Endothelial cell of umbilical vein (primary cell): ENCODE data around the gene PFKL. TPM values are rescaled to one million over a fixed set of nuclear protein-coding genes. Genes with fewer than 3 reads are reported as not detected.

Experiments
- BruUV-seq: library from RNA; stranded (reverse); fragments of 400-500 nt; replicated peaks from 2 replicates; lab custom pipeline; 2021; lab: Mats Ljungman, UMichigan
- CTCF ChIA-PET: fragments of 300-600, 350-600 bp; sonication (Branson Sonifier 250); formaldehyde crosslinking; loops from one replicate; lab custom pipeline; 2021; ENCODE audit warnings: antibody characterized with exemption, inconsistent platforms; lab: Charles Lee
- POLR2A ChIA-PET: fragments of 300-600, 350-600 bp; sonication (Branson Sonifier 250); formaldehyde crosslinking; loops from one replicate; lab custom pipeline; 2021; ENCODE audit warnings: antibody characterized with exemption, inconsistent platforms; lab: Charles Lee
- DNase-seq: peaks from one replicate; pipeline ENCODE4 v3.0.0-alpha.2; 2011; ENCODE audit warnings: low read depth, low spot score
- FAIRE-seq: peaks from 2 replicates; lab custom pipeline; 2011; peaks lifted over from hg19 to GRCh38; lab: Jason Lieb, UNC
- H2AFZ ChIP-seq: 2 replicates; pipeline ENCODE4 v1.6.0; 2012; ENCODE audit warnings: low read depth, low read length, control low read depth, inconsistent platforms
- H3K27ac ChIP-seq: 2 replicates; pipeline ENCODE4 v1.5.1; 2011; ENCODE audit warnings: low read depth, mild to moderate bottlenecking, control low read depth, low read length, moderate library complexity; ENCODE audit not compliant: insufficient read depth
- H3K27me3 ChIP-seq, 2 experiments: 2 replicates each; pipeline versions ENCODE4 v1.6.0 to v1.6.1; 2011; ENCODE audit warnings: low read length in 2 of 2, mixed read lengths in 1 of 2; ENCODE audit not compliant: control insufficient read depth in 2 of 2, insufficient read depth in 2 of 2
- H3K36me3 ChIP-seq, 2 experiments: 2 replicates in 1 of 2; 3 replicates in 1 of 2; pipeline ENCODE4 v1.5.1; 2011; ENCODE audit warnings: low read length in 2 of 2, mild to moderate bottlenecking in 1 of 2, moderate library complexity in 1 of 2; ENCODE audit not compliant: control insufficient read depth in 2 of 2, insufficient read depth in 2 of 2; ENCODE audit errors: extremely low read depth in 1 of 2
- H3K4me1 ChIP-seq: 3 replicates; pipeline ENCODE4 v1.5.1; 2011; ENCODE audit warnings: mild to moderate bottlenecking, low read length; ENCODE audit not compliant: control insufficient read depth, insufficient read depth; ENCODE audit errors: extremely low read depth
- H3K4me2 ChIP-seq: 2 replicates; pipeline ENCODE4 v1.6.1; 2011; ENCODE audit warnings: low read length, control low read depth, mixed read lengths; ENCODE audit not compliant: insufficient read depth
- H3K4me3 ChIP-seq, 3 experiments: fragments of 200-600 bp in 1 of 3; sonication (generic), shearing (Covaris generic) in 1 of 3; replicated peaks in 1 of 3; 2 replicates each; pipeline ENCODE4 v1.5.1; 2011 to 2016; ENCODE audit warnings: control low read depth in 3 of 3, low read length in 3 of 3, mild to moderate bottlenecking in 2 of 3, inconsistent platforms in 1 of 3, low read depth in 1 of 3, moderate library complexity in 1 of 3; ENCODE audit not compliant: insufficient read depth in 1 of 3
- H3K79me2 ChIP-seq: 2 replicates; pipeline ENCODE4 v1.6.0; 2012; ENCODE audit warnings: low read length, inconsistent platforms; ENCODE audit not compliant: control insufficient read depth, insufficient read depth
- H3K9ac ChIP-seq: replicated peaks from 2 replicates; pipeline ENCODE3; 2011; ENCODE audit warnings: low read length, control low read depth; ENCODE audit not compliant: insufficient read depth; ENCODE audit errors: extremely low read depth
- H3K9me1 ChIP-seq: replicated peaks from 3 replicates; pipeline ENCODE4 v1.6.0; 2011; ENCODE audit warnings: mild to moderate bottlenecking, low read length; ENCODE audit not compliant: control insufficient read depth, insufficient read depth; ENCODE audit errors: extremely low read depth
- H3K9me3 ChIP-seq: replicated peaks from 2 replicates; pipeline ENCODE4 v1.5.1; 2012; ENCODE audit warnings: low read length, inconsistent platforms; ENCODE audit not compliant: control insufficient read depth, insufficient read depth
- H4K20me1 ChIP-seq: replicated peaks from 2 replicates; pipeline ENCODE3; 2011; ENCODE audit warnings: mild to moderate bottlenecking, low read length; ENCODE audit not compliant: control insufficient read depth, insufficient read depth; ENCODE audit errors: extremely low read depth
- CTCF ChIP-seq, 2 donors: IDR thresholded peaks; 1 replicate in 1 of 2; 2 replicates in 1 of 2; pipeline ENCODE4 v1.5.1; 2011; ENCODE audit warnings: low read length in 2 of 2, mild to moderate bottlenecking in 2 of 2, moderate library complexity in 2 of 2, control low read depth in 1 of 2, inconsistent platforms in 1 of 2, low read depth in 1 of 2; ENCODE audit not compliant: insufficient read depth in 1 of 2; ENCODE audit errors: extremely low read depth in 1 of 2
- EZH2 ChIP-seq: IDR thresholded peaks from 2 replicates; pipeline ENCODE4 v1.6.1; 2012; ENCODE audit warnings: borderline replicate concordance, low read depth, mild to moderate bottlenecking, moderate library complexity, low read length, inconsistent platforms; ENCODE audit not compliant: severe bottlenecking
- FOS ChIP-seq: IDR thresholded peaks from 2 replicates; pipeline ENCODE4 v1.6.1; 2011; ENCODE audit warnings: mild to moderate bottlenecking, low read length, moderate library complexity, borderline replicate concordance; ENCODE audit not compliant: insufficient read depth
- GATA2 ChIP-seq: IDR thresholded peaks from 2 replicates; pipeline ENCODE4 v1.7.0; 2011; ENCODE audit warnings: low read depth, mild to moderate bottlenecking, moderate library complexity, mixed read lengths, low read length; ENCODE audit not compliant: insufficient read length, insufficient read depth
- JUN ChIP-seq: IDR thresholded peaks from 2 replicates; pipeline ENCODE4 v1.6.1; 2011; ENCODE audit warnings: borderline replicate concordance, low read depth; ENCODE audit not compliant: insufficient read length, insufficient read depth
- MAX ChIP-seq: IDR thresholded peaks from 2 replicates; pipeline ENCODE4 v1.6.1; 2011; ENCODE audit not compliant: insufficient read depth, insufficient read length
- MYC ChIP-seq: IDR thresholded peaks from one replicate; pipeline ENCODE4 v1.6.1; 2011; ENCODE audit warnings: mild to moderate bottlenecking, low read depth, low read length
- POLR2A ChIP-seq: IDR thresholded peaks from 2 replicates; pipeline ENCODE4 v1.6.1; 2012; ENCODE audit warnings: low read depth, mild to moderate bottlenecking, control low read depth, low read length
- POLR2AphosphoS5 ChIP-seq: IDR thresholded peaks from 2 replicates; pipeline ENCODE4 v1.6.1; 2012; ENCODE audit warnings: low read depth, mild to moderate bottlenecking, control low read depth, low read length, moderate library complexity; ENCODE audit not compliant: insufficient read depth
- dilution Hi-C: fragments of 300-500 bp; cut with MboI; formaldehyde crosslinking; loops from one replicate; pipeline ENCODE4 v1.15.0; 2019; ENCODE audit warnings: low sequenced_read_pairs; ENCODE audit not compliant: extremely low pct_ligation_motif_present
- intact Hi-C: fragments of 100-400 bp; cut with micrococcal nuclease; formaldehyde crosslinking; loops from one replicate; pipeline ENCODE4 v1.10.0; 2022
- polyA plus RNA-seq, 4 experiments: library from polyadenylated mRNA; depleted of rRNA in 3 of 4; stranded (reverse) in 3 of 4; unstranded in 1 of 4; fragments of >200 nt; gene quantifications; 2 replicates each; pipeline versions ENCODE4 v1.2.1 to v1.2.3, GENCODE V29; 2011 to 2012; ENCODE audit warnings: missing spikeins in 1 of 4
- total RNA-seq: library from RNA; stranded (reverse); gene quantifications from 2 replicates; pipeline ENCODE4 v1.2.3, GENCODE V29; 2021

Gene PFKL
- total and polyA plus RNA-seq, 2 donors (not counting 3 experiments of a cell fraction or from before 2014, with no cell fraction given): 137 to 154 TPM

GRCh38 chr21:44352253-44352860 is 52.5 kb downstream of the PFKL start:
- H3K9me3 ChIP-seq: no peaks in the 10 kb centered on the region
- H2AFZ ChIP-seq: no peak overlapping the region
- DNase-seq (no peak), FAIRE-seq (no peak)
- BruUV-seq: no TSS peak
- H3K4me3 ChIP-seq: no peak overlapping the region
- dilution Hi-C loops: no loop called here
- H3K27ac ChIP-seq: no peak overlapping the region
- H3K9ac ChIP-seq: no peak overlapping the region
- CTCF ChIA-PET: no interaction called here
- H3K27me3 ChIP-seq: peaks cover 7 to 18% of the 10 kb centered on the region in 2 experiments
- H3K4me2 ChIP-seq: no peak overlapping the region
- no peaks in the 10 kb centered on the region for H3K36me3 ChIP-seq
- H4K20me1 ChIP-seq: no peaks in the 10 kb centered on the region
- H3K4me1 ChIP-seq: no peaks in the 10 kb centered on the region
- TF ChIP-seq CTCF (IDR thresholded peaks at IDR 0.05; ENCODE audit: extremely low read depth in 1 of 2, insufficient read depth in 1 of 2, low read depth in 1 of 2, low read length in 2 of 2): no peak
- TF ChIP-seq POLR2AphosphoS5: no peak
- TF ChIP-seq EZH2: no peak
- no peak for TF ChIP-seq GATA2
- TF ChIP-seq JUN: no peak
- no peak for TF ChIP-seq MYC
- TF ChIP-seq POLR2A: no peak
- TF ChIP-seq MAX: no peak
- TF ChIP-seq FOS: no peak
- no peaks in the 10 kb centered on the region for H3K9me1 ChIP-seq
- intact Hi-C loops: no loop called here
- no peaks in the 10 kb centered on the region for H3K79me2 ChIP-seq
- POLR2A ChIA-PET: no interaction called here
